DMS79 (cell line): Measurements from ENCODE around the gene PCDHA8.
"Not testable (repeated sequence)": the region's sequence is repeated elsewhere in the genome, so short reads cannot be mapped to it uniquely, and the experiment has no call there.

ENCODE experiments used
- DNase-seq: peaks from one replicate; lab custom pipeline; 2025; lab: John Stamatoyannopoulos, UW

PCDHA8 gene

DNA sequence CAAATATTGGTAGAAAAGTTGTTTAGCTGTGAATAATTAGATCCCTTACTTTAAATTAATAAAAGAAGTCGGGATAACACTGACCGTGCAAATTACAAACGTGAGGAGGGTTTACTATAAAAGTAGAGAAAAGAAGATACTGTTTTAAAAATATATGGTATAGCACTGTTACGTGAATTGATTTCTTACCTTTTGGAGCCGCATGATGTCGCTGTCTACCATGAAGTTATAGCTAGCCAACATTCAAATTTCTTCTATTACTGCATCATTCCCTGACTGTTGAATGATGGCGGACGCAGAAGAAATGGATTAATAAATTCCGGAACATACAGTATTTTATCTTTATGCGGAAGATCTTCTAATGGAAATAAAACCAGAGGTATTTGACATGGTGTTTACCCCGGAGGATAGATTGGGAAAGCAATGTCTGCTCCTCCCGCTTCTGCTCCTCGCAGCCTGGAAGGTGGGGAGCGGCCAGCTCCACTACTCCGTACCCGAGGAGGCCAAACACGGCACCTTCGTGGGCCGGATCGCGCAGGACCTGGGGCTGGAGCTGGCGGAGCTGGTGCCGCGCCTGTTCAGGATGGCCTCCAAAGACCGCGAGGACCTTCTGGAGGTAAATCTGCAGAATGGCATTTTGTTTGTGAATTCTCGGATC lies 13.2 kb upstream of the PCDHA8 start, which contains the start of gene PCDHA6:
PCDHA6 (plus strand) TSS at position 257 of the 658 bp plus-strand sequence; CDS start at position 389, 132 bp downstream.
- no peak for DNase-seq

DNA sequence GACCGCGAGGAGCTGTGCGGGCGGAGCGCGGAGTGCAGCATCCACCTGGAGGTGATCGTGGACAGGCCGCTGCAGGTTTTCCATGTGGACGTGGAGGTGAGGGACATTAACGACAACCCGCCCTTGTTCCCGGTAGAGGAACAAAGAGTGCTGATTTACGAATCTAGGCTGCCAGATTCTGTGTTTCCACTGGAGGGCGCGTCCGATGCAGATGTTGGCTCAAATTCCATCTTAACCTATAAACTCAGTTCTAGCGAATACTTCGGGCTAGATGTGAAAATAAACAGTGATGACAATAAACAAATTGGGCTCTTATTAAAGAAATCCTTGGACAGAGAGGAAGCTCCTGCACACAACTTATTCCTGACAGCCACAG lies 12.6 kb upstream of the PCDHA8 start:
- DNase-seq: no peak

GRCh38 chr5:140829511-140830501 lies 11.2 kb upstream of the PCDHA8 start:
- DNase-seq: not testable (repeated sequence)

GRCh38 chr5:140833993-140834392 lies 7.0 kb upstream of the PCDHA8 start, which contains the start of gene PCDHA7:
Gene PCDHA7, plus strand, starts transcription at chr5:140834269. Its CDS starts 115 bp downstream, at chr5:140834384.
- no peak for DNase-seq

- not testable (repeated sequence) for DNase-seq
Observed at GRCh38 chr5:140834439-140835008, 6.5 kb upstream of the PCDHA8 start.

GRCh38 chr5:140835622-140836510 lies 5.1 kb upstream of the PCDHA8 start:
- no peak for DNase-seq

DNA sequence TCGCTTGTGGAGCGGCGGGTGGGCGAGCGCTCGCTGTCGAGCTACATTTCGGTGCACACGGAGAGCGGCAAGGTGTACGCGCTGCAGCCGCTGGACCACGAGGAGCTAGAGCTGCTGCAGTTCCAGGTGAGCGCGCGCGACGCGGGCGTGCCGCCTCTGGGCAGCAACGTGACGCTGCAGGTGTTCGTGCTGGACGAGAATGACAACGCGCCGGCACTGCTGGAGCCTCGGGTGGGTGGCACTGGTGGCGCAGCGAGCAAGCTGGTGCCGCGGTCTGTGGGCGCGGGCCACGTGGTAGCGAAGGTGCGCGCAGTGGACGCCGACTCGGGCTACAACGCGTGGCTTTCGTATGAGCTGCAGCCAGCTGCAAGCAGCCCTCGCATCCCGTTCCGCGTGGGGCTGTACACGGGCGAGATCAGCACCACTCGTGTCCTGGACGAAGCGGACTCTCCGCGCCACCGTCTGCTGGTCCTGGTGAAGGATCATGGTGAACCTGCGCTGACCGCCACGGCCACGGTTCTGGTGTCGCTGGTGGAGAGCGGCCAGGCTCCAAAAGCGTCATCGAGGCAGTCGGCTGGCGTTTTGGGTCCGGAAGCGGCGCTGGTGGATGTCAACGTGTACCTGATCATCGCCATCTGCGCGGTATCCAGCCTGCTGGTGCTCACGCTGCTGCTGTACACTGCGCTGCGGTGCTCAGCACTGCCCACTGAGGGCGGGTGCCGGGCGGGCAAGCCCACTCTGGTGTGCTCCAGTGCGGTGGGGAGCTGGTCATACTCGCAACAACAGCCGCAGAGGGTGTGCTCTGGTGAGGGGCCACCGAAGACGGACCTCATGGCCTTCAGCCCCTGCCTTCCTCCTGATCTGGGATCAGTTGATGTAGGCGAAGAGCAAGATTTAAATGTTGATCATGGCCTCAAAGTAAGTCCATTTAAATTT lies 2.1 kb downstream of the PCDHA8 start:
- DNase-seq: no peak

DNA sequence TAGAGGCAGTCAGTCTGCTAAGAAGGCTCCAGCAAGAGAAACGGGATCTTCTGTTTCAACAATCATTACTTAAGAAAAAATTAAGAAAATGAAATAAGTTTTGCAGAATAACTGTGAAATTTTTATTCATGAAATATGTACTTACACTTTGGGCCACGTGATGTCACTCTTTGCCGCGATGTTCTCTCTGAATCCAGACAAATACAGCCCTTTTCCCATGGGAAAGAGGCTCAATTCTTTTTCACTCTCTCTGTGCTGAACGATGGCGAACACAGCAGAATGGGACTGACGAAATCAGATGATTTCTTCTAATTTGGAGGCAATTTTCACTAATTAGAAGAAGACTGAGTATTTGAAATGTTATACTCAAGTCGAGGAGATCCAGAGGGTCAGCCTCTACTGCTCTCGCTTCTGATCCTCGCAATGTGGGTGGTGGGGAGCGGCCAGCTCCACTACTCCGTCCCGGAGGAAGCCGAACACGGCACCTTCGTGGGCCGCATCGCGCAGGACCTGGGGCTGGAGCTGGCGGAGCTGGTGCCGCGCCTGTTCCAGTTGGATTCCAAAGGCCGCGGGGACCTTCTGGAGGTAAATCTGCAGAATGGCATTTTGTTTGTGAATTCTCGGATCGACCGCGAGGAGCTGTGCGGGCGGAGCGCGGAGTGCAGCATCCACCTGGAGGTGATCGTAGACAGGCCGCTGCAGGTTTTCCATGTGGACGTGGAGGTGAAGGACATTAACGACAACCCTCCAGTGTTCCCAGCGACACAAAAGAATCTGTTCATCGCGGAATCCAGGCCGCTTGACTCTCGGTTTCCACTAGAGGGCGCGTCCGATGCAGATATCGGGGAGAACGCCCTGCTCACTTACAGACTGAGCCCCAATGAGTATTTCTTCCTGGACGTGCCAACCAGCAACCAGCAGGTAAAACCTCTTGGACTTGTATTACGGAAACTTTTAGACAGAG lies 7.4 kb downstream of the PCDHA8 start, which contains the start of gene PCDHA9:
PCDHA9 (plus strand) TSS at position 244 of the 964 bp plus-strand sequence; CDS start at position 358, 114 bp downstream.
- DNase-seq: not testable (repeated sequence)

DNA sequence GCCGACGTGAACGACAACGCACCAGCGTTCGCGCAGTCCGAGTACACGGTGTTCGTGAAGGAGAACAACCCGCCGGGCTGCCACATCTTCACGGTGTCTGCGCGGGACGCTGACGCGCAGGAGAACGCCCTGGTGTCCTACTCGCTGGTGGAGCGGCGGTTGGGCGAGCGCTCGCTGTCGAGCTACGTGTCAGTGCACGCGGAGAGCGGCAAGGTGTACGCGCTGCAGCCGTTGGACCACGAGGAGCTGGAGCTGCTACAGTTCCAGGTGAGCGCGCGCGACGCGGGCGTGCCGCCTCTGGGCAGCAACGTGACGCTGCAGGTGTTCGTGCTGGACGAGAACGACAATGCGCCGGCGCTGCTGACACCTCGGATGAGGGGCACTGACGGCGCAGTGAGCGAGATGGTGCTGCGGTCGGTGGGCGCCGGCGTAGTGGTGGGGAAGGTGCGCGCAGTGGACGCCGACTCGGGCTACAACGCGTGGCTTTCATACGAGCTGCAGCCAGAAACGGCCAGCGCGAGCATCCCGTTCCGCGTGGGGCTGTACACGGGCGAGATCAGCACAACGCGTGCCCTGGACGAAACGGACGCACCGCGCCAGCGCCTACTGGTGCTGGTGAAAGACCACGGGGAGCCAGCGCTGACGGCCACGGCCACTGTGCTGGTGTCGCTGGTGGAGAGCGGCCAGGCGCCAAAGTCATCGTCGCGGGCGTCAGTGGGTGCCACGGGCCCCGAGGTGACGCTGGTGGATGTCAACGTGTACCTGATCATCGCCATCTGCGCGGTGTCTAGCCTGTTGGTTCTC lies 9.0 kb downstream of the PCDHA8 start:
- not testable (repeated sequence) for DNase-seq

GRCh38 chr5:140855772-140856674 lies 15.0 kb downstream of the PCDHA8 start, which contains the start of gene PCDHA10:
Gene PCDHA10, plus strand, starts transcription at chr5:140855897. Its CDS starts 152 bp downstream, at chr5:140856049.
- no peak for DNase-seq

- DNase-seq: no peak
Observed at GRCh38 chr5:140857177-140857986, 16.4 kb downstream of the PCDHA8 start.

- DNase-seq: no peak
Observed at GRCh38 chr5:140857987-140858240, 16.9 kb downstream of the PCDHA8 start.

GRCh38 chr5:140862441-140863295 lies 21.7 kb downstream of the PCDHA8 start:
- DNase-seq: no peak

- DNase-seq: no peak
Observed at GRCh38 chr5:140868721-140869554, 28.0 kb downstream of the PCDHA8 start, which contains the start of gene PCDHA11. Gene PCDHA11, plus strand, starts transcription at chr5:140868957. Its CDS starts 147 bp downstream, at chr5:140869104.
